T1000 (cell line): ENCODE results near the gene DPYSL3.

Source experiments
- DNase-seq: peaks from one replicate; lab custom pipeline; 2025; ENCODE audit warnings: mixed read lengths; lab: John Stamatoyannopoulos, UW

The DPYSL3 gene

GRCh38 chr5:147439254-147439653 lies 70.6 kb downstream of the DPYSL3 start:
- DNase-seq, result no peak

DNA sequence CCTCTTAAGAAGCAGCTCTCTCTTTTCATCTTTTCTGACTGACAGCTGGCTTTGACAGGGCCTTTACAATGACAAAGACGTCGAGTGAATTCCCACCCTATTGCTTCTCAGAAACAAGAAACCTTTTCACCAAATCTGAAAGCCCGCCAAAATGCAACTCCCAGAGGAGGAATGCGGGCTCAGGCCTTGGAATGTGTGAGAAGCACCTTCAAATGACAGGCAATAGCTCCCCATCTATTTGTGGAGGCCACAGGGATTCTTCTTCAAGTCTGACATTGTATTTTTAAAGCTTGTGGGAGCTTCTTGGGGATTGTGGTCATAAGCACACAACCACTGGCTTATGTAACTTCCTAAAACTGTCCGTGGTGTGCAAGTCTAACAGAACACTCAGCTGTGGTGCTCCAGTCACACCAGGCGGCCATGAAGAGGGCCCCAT lies 72.7 kb downstream of the DPYSL3 start:
- no peak for DNase-seq

- DNase-seq, result no peak
These were observed 73.3 kb downstream of the DPYSL3 start for GRCh38 chr5:147436596-147436995.

GRCh38 chr5:147434049-147434448 lies 75.8 kb downstream of the DPYSL3 start:
- DNase-seq, result no peak

- no peak for DNase-seq
These were observed 77.5 kb downstream of the DPYSL3 start for GRCh38 chr5:147432323-147432722.

- no peak for DNase-seq
These were observed 78.3 kb downstream of the DPYSL3 start for GRCh38 chr5:147431586-147431985.

GRCh38 chr5:147430628-147431027 lies 79.2 kb downstream of the DPYSL3 start:
- no peak for DNase-seq

DNA sequence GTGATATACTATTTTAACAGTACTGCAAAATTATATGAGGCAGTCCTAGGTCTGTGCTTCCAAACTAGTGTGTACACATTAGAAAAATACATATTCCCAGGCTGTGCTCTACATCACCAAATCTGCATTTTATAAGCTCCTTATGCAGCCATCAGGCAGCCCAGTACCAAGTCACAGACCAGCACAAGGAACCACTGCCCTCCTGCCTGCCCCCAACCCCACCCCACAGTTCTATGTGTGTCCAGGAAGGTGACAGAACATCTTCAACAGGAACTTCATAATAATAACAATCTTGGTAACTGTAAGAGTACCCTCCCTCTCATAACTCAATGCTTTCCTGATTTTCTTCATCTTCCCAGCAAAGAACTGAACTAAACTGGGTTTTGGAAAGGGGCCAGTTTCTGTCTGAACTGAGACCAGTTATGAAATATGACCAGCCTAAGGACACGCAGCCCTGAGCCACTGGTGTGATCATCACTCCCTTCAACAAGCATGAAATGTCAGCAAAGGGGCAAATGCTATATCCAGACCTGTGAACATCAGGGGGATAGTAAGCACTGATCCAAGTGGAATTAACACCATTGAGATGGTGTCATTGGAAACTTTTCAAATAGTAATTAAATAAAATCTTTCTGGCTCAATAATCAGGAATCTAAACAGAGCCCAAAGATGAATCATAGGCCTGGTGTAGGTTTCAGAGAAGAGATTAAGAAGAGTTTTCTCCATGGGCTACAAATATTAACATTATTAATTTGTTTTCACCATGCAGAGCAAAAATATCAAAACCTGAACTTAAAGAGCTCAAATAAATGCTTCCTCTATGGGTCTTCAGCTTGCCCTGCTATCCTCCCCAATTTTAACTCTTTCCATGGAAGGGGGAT lies 82.1 kb downstream of the DPYSL3 start:
- no peak for DNase-seq

DNA sequence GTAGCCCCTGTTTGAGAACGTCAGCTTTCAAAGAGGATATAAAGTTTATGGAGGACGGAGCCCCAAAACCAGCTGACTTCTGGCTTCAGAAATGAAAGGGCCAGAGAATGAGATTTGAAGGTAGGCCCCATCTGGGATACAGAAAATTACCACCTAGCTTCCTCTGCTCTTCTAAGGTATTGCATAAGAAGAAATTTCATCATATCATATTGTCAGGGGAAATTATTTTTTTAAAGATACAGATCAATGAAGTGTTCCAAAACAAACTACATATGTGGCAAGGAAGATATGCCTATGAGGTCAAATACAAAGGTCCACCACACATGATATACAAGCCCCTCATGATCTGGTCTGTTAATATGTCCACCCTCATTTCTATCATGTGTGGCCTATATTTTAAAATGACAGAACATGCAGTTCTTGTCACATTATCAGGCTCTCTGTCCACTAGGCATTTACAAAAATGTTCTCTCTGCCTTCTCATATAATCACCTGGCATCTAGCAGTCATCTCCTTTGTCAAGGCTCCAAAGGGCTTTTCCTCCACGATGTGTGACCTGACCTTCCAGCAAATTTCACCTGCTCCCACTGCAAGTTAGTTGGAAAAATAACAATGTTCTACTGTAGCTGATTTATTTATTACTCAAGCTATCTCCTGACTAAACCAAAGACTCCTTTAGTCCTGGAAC lies 83.1 kb downstream of the DPYSL3 start:
- no peak for DNase-seq

DNA sequence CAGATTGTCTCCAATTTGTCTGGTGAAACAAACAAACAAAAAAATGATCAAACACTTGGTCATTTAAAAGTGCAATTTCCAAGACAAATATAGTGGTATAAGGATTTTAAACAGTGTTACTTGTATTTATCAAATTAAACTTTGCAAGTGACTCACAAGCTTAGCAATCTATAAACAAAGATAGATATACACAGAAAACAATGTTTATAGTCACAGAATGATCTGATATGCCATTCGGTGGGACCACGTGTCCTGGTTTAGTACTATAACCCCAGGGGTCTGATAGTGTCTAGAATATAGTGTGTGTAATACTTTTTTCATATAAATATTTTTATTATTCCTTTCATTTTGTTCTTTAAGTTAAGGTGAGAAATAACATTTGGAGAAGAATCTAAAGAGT lies 91.3 kb downstream of the DPYSL3 start:
- DNase-seq, result no peak

DNA sequence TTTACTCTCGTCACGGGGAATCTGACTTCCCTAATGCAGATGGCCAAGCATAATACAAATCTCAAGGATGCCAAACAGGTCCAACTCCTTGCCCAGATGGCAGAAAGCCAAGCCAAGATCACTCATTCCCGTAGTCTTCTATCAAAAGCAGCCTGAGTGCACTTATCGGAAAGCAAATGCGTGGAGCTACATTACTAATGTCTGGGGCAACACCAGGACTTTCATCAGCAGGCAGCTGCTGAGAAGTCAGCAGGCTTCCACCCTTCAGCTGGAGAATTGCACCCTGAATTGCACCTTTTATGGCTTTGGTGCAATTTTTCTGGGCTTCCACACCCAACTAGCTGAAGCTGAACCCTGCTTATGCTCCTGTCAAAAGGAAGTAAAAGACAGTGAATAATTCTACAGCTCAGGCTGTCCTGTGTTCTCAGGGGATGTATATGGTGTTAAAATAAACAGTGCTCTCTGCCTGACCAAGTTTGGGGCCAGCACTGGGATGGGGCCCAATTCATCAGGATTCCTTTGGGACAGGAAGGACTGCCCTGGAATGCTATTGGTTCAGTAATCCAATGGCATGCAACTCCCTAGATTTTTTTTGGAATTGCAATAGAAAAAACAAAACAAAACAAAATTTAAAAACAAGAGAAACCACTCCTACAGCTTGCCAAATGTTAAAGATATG lies 92.6 kb downstream of the DPYSL3 start:
- no peak for DNase-seq

- no peak for DNase-seq
These were observed 94.2 kb downstream of the DPYSL3 start for GRCh38 chr5:147415651-147416050.

DNA sequence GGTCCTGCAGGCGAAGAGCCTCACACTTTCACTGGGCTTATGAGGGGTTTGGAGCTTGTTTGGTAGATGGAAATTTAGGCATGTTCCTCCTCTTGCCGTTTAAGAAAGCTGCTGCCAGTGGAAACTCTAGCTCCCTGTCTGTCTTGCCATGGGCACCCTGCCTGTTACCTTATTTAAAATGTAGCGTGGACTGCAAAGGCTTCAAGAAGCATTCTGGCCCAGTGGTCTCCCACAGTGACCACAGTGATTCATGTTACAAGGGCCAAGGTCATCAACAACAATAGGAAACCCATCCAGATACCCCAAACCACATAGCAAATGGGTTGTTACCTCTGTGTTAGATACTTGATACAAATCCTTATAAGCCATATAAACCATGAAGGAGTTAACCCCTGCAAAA lies 96.6 kb downstream of the DPYSL3 start:
- no peak for DNase-seq

DNA sequence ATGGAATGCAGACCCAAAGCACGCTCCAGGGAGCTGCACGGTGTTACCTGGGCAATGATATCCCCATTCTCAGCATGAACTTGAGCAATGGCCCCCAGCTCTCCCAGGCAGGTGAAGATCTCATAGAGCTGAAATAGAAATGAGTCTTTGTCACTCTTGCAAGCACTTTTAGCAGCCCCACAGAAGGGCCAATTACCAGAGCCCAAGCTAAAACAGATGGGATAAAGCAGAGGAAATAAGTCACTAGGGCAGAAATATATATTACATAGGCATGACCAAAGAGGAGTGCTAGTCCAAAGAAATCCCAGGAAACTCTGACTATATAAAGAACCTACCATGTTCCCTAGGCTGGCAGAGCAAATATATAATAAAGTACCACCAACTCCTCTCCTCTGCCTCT lies 97.3 kb downstream of the DPYSL3 start:
- no peak for DNase-seq

- DNase-seq, result no peak
These were observed 98.2 kb downstream of the DPYSL3 start for GRCh38 chr5:147411359-147412319.

GRCh38 chr5:147410496-147411358 lies 99.1 kb downstream of the DPYSL3 start:
- no peak for DNase-seq

GRCh38 chr5:147408980-147409379 lies 100.9 kb downstream of the DPYSL3 start:
- no peak for DNase-seq

DNA sequence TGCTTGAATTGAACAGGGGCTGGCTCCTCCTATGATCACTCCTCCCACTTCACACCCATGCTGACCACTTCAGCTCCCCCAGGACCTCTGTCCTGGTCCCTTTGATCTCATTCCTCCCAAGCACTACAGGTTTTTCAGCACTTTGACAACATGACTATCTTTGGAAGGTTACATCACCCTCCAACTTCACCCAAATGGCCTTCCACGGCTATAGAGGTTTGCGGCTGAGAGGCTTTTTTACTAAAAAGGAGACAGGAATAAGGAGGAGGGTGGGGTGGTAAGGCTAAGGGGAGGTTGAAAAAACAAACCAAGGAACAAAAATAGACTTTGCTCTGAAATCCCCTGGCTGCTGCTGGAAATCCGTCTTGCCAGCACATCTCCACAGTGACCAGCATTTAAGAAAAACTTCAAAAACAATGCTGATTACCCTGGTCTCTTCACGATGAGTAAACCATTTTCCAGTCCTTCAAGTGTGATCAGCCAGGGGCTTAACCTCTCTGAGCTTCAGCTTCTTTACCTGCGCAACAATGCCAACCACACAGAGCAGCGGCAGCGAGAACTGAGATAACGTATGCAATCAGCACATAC lies 102.7 kb downstream of the DPYSL3 start:
- no peak for DNase-seq

DNA sequence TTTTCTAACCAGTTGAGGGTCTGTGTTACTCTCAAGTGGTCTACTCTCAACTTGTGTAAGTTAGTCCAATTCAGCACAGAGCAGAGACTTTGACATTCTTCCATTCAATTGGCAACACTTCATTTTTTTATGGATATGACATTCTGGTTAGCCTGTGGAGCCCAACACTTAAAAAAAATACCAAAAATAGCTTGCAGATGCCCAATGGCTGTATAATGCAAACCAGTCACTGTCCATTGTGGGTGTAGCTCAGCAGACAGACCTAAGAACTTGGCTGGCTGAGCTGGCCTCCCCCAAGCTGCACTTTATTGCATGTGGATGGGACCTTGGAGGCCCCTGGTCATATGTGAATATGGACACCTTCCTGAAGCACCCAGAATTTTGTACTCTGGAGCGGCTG lies 103.2 kb downstream of the DPYSL3 start:
- no peak for DNase-seq

DNA sequence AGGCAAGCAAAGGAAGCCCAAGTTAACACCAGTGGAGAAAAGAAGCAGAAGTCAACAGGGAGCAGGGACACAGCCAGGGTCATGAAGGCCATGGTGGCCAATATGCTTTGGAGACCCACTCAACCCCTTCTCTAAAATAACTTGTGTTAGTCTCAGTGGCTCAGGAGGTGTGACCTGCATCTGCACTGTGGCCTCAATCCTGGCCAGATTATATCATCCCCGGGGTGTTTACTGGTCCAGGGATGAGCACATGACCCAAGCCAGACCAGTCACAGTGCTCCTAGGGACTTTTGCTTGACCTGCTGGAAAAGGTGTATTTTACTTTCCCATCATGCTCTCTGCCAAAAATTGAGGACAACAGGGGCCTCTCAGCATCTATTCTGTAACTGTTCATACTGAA lies 105.2 kb downstream of the DPYSL3 start:
- no peak for DNase-seq
